HG03442 (cell line): ENCODE measurements around the gene PTCH1.

Source experiments
- ATAC-seq: cut with Tn5 transposase; IDR thresholded peaks from one replicate; pipeline ENCODE4 v1.9.1; 2021; ENCODE audit warnings: mild to moderate bottlenecking, moderate library complexity; ENCODE audit not compliant: unreplicated experiment

PTCH1 gene

DNA sequence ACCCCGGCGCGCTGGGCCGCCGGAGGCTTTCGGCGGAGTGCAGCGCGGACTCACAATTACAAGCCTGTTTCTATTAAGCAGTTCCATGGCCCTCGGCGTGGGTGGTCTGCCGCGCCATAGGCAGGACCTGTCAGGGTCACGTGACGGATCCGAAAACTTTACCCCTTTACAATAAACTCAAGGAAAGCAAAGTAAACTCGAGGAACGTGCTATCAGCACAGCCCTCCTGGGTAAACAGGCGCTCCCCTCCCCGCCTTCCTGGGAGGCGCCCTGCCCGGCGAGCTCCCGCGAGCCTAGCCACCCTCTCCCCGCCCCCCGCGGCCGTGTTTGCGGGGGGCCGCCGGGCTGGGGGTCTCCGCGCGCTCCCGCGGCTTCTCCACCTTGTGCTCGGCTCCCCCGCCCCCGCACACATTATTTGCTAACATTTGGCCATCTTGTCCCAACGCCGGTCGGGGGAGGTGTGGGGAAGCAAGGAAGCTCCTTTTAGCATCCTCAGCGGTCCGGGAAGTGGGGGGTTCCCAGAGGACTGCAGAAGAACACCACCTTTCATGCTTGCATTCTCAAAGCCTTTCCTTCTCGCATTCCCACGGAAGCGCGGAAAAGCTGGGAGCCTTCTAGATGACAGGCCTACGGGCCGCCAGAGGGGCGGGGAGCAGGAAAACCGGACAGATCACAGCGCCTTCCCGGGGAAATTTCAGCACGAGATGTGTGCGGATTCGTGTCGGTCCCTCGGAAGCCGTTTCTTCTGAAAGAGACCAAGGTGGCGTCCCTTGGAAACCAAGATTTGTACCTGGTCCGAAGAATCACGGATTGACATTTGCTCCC is at the start of gene PTCH1:
PTCH1 (minus strand) TSS at position 238 of the 825 bp plus-strand sequence.
- ATAC-seq: no peak

DNA sequence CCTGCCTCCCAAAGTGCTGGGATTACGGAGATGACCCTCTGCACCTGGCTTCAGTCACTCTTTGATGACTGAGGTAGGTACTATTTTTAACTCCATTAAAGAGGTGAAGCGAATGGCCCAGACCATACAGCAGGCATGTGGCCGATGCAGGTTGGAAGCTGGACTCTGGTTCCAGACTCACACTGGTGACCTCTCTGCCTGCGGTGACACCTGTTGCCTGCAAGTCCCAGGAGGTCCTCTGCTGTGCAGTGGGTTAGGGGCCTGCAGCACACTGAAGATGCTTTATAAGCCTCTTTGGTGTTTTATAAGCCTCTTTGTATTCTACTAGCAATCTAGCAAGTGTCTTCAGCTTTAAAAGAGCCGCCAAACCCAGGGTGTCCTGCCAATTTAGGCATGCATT is 49.2 kb upstream of the PTCH1 start:
- no peak for ATAC-seq

DNA sequence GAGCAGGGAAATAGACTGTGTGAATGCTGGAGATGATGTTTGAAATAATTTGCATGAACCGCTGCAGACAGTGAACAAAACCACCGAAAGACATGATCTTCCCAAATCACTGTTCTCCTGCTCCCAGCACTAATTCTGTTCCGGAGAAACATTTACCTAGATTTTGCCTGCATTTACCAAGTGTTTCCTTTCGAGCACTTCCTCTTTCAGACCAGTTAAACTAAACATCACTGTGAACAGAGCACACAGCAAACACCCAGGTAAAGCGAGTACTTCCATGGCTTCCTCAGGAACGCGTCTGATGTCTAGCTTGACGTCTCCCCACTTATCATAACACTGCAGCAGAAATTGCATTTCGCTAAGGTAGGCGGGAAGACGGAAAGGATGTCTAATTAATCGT is 45.1 kb upstream of the PTCH1 start:
- ATAC-seq: no peak

DNA sequence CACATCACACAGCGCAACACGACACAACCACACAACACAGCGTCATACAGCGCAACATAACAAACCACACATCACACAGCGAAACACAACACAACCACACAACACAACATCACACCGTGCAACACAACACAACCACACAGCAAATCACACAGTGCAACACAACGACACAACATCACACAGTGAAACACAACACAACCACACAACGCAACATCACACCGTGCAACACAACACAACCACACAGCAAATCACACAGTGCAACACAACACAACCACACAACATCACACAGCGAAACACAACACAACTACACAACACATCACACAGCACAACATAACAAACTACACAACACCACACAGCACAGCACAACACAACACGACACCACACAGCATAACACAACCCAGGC is 40.4 kb upstream of the PTCH1 start:
- ATAC-seq: no peak

DNA sequence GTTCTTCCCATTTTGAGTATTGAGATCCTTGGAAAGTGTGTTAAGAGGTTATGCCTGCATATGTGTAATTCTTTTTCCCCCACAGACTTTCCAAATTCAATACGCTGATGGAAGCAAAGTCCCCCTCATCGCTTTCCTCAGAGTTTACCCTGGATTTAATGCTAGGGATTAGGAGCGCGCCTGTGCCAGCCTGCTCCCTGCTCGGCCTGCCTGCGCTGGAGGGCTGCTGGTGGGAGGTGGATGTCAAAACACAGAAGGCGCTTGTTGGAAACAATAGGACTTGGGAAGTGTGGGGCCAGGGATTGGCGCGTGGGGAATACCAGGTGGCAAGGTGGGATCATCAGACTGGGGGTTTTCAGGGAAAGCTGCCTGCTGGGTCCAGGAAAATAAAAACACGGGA is 39.8 kb upstream of the PTCH1 start:
- ATAC-seq: no peak

GRCh38 chr9:95552814-95553546 is 36.2 kb upstream of the PTCH1 start:
- ATAC-seq: no peak

- ATAC-seq: no peak
These were observed 35.5 kb upstream of the PTCH1 start for GRCh38 chr9:95552255-95552654.

DNA sequence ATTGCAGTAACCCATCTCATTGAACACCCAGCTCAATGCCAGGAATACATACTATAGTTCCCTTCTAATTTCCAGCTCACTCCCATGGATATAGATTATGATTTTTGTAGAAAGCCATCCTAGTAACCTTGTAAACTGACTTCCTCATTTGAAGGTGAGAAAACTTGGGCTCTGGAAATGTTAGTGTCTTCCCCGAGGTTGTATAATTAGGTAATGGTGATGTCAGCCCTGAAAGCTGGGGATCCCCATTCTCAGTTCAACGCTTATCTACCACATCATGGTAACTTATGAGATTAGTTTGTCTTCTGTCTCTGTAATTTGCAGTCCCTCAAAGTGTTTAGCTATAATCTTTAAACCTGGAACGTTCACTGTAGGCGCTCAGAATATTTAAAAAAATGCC is 34.6 kb upstream of the PTCH1 start:
- no peak for ATAC-seq

DNA sequence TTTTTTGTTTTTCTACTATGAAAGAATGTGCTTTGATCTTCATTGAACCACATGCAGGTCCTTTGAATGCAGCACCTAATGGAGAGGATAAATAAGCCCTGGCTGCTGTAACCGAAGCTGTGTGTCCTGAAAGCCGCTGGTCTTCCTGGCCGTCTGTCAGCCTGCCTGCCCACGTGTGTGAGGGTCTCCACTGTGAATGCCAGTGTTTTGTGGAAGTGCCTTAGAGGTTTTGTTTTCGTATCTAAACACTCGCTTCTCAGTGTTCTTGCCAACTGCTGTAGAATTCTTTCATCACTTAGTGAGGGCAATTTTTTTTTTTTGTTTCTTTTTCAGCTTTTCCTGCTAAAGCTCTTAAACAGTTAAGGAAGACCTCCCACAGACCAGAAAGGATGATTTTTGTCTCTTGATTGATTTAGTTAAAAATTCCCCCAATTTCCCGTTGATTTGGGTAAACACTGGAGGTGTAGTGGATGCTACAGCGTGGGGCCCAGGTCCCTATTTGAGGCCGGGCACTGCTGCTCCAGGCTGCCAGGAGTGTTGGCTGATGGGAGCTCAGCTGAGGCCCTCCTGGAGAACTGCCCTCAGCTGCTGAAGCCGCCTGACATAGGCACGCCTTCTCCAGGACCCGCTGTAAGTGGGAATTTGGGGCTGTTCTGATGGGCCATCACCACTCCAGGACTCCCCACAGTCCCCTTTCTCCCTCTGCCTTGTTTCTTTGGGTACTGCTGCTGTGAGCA is 29.2 kb upstream of the PTCH1 start:
- ATAC-seq: no peak

- ATAC-seq: no peak
These were observed 17.4 kb upstream of the PTCH1 start for GRCh38 chr9:95533996-95534680.

GRCh38 chr9:95529910-95530309 is 13.1 kb upstream of the PTCH1 start:
- ATAC-seq: no peak

DNA sequence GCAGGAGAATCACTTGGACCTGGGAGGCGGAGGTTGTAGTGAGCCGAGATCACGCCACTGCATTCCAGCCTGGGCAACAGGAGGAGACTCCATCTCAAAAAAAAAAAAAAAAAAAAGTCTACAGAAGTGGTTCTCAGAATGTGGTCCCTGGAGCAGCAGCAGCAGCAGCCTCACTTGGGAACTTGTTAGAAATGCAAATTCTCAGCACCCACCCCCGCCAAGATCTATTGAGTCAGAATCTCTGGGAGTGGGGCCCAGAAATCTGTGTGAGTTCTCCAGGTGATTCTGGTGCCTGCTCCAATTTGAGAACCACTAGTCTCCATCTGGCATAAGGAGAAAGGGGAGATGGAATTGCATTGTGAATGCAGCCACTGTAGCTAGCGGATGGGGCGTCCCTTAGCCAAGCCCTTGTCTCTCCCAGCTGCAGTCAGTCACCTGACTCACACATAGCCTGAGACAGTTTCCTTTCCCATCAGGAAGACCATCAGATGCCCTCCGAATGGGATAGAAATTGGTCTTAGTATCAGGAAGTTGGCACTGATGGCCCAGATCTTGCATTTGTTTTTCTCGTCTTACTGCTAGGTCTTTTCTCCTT is 12.2 kb upstream of the PTCH1 start:
- no peak for ATAC-seq

DNA sequence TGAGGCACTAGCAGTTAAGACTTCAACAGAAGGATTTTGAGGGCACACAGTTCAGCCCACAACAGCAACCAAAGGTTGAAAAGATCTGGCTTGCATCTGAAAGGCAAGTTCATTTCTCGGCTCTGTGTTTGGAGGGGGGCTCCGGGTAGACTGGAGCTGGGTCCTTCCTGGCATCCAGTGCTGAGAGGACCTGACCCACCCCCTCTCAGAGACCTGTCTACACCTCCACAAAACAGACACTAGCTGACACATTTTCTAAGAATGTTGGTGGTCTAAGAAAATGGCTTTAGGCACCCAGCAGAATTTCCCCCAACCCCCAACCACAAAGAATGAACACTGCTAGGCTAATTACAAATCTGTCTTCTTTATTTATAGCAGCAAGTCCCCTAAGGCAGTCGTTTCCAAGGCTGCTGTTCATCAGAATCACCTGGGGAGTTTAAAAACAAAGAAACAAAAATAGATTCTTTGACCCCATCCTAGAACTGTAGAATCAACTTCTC is 6.2 kb upstream of the PTCH1 start:
- ATAC-seq: no peak

GRCh38 chr9:95521699-95522098 is 4.9 kb upstream of the PTCH1 start:
- ATAC-seq: no peak

DNA sequence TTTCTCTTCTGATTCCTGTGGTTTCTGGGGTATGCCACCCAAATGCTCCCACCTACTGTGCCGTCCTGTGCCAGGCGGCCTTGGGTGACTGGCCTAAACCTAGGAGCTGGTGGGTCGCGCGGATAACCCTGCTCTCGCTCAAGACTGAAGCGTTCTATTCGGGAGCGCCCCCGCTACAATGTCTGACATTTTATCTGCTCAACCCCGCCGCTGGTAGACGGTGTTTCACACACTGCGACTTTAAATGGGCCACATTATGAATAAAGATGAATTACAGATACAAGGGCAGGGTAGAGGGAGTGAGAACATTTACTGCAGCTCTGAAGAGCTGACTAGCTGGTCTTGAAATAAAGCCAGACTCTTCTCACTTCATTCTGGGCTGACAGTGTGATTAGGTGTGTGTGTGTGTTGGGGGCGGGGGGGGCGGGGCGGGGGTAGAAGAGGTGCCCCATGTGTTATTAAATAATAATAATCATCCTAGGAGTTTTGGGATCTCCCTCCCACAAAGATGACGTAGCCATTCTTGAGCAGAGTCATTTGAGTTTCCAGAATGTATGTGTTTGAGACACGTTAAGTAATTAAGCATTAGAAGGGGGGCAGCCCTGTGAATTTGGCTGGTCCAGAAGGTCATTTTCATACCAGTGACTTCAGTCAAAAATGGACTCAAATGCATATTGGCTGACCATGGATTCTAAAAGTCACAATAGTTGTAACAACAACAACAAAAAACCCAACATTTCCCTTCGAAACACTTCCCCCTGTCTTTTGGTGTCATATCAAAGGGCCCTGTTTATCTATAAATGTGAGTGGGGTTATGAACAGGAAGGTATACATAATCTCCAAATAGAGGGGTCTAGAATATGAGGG is 1.0 kb upstream of the PTCH1 start:
- no peak for ATAC-seq

DNA sequence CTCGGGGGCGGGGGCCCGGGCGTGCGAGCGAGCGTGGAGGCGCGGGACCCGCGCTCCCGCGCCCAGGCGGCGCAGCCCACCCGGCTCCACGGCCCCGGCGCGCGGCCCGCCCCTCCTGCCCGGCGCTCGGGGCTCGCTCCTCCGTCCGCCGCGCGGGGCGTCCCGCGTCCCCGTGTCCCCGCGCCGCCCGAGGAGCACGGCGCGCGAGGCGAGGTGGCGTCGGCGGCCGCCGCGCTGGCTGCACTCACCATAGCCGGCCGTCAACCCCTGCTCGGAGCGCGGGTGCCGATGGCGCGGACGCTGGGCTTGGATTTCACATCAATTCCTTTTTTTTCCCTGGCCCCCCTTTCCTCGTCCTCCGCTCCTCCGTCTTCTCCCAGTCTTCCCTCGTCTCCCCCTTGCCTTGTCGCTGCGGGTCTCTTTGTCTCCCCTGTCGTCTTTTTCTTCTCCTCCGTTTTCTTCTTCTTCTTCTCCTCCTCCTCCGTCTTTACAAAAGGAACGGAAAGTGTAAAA is 494 bp downstream of the PTCH1 start:
- ATAC-seq: no peak

GRCh38 chr9:95515272-95516113 is 1.3 kb downstream of the PTCH1 start:
- no peak for ATAC-seq

DNA sequence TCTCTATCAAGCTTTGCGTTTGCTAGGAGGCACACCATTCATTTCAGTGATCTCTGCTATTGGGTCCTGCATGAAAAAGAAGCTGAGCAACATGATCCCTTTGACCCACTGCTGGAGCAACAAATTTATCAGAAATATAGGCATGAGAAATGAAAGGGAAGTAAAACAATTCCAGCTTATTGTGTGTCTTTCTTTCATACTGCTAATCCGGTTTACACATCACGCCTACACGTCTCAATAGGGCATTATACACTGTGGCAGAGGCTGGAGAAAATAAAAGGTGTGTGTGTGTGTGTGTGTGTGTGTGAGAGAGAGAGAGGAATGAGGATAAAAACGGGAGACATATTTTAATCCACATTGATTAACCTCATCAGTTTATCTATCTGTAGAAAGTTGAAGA is 2.4 kb downstream of the PTCH1 start:
- no peak for ATAC-seq
